Measurements from ENCODE around the gene CHST11.

Gene CHST11

GRCh38 chr12:104480826-104481440 is 24.2 kb downstream of the CHST11 start:
- no peak for DNase-seq (ENCODE audit: low spot score)

GRCh38 chr12:104482113-104482512 is 25.4 kb downstream of the CHST11 start:
- DNase-seq (ENCODE audit: low spot score), result no peak

- DNase-seq (ENCODE audit: low spot score), result no peak
These were observed 26.0 kb downstream of the CHST11 start for GRCh38 chr12:104482748-104483147.

GRCh38 chr12:104484079-104484478 is 27.3 kb downstream of the CHST11 start:
- no peak for DNase-seq (ENCODE audit: low spot score)

- no peak for DNase-seq (ENCODE audit: low spot score)
These were observed 29.1 kb downstream of the CHST11 start for GRCh38 chr12:104485651-104486362.

GRCh38 chr12:104486363-104486750 is 29.6 kb downstream of the CHST11 start:
- no peak for DNase-seq (ENCODE audit: low spot score)

GRCh38 chr12:104486943-104487819 is 30.4 kb downstream of the CHST11 start:
- DNase-seq (ENCODE audit: low spot score), result no peak

- DNase-seq (ENCODE audit: low spot score), result no peak
These were observed 31.6 kb downstream of the CHST11 start for GRCh38 chr12:104488374-104488773.

GRCh38 chr12:104490186-104490585 is 33.4 kb downstream of the CHST11 start:
- DNase-seq (ENCODE audit: low spot score), result no peak

GRCh38 chr12:104490850-104491249 is 34.1 kb downstream of the CHST11 start:
- DNase-seq (ENCODE audit: low spot score), result no peak

GRCh38 chr12:104493496-104493895 is 36.7 kb downstream of the CHST11 start:
- DNase-seq (ENCODE audit: low spot score), result no peak

- DNase-seq (ENCODE audit: low spot score), result no peak
These were observed 37.5 kb downstream of the CHST11 start for GRCh38 chr12:104494137-104494792.

- DNase-seq (ENCODE audit: low spot score), result no peak
These were observed 38.0 kb downstream of the CHST11 start for GRCh38 chr12:104494793-104495158.

- DNase-seq (ENCODE audit: low spot score), result no peak
These were observed 39.0 kb downstream of the CHST11 start for GRCh38 chr12:104495786-104496185.

- no peak for DNase-seq (ENCODE audit: low spot score)
These were observed 39.6 kb downstream of the CHST11 start for GRCh38 chr12:104496336-104496735.

- peak; percentile 6 for DNase-seq (ENCODE audit: low spot score)
These were observed 41.6 kb downstream of the CHST11 start for GRCh38 chr12:104498211-104498801.

- no peak for DNase-seq (ENCODE audit: low spot score)
These were observed 43.1 kb downstream of the CHST11 start for GRCh38 chr12:104499668-104500332.

- DNase-seq (ENCODE audit: low spot score), result no peak
These were observed 44.4 kb downstream of the CHST11 start for GRCh38 chr12:104501115-104501514.

GRCh38 chr12:104501660-104502059 is 44.9 kb downstream of the CHST11 start:
- DNase-seq (ENCODE audit: low spot score), result no peak

- DNase-seq (ENCODE audit: low spot score), result no peak
These were observed 45.5 kb downstream of the CHST11 start for GRCh38 chr12:104502217-104502616.

GRCh38 chr12:104502638-104503037 is 45.9 kb downstream of the CHST11 start:
- DNase-seq (ENCODE audit: low spot score), result no peak

Data from LoVo (cell line).